Stimulated activated CD8-positive, alpha-beta memory T cell treated with anti-CD3 and anti-CD28 coated beads, Interleukin-12 subunit alpha, Interleukin-12 subunit beta, amount 100 ng/mL, for 24 hours (primary cell): Measurements from ENCODE around the gene ARHGAP24.
"Not testable (repeated sequence)": the region's sequence is repeated elsewhere in the genome, so short reads cannot be mapped to it uniquely, and the experiment has no call there.

Source experiments
- DNase-seq: peaks from one replicate; pipeline ENCODE4 v3.0.0-alpha.2; 2020; ENCODE audit errors: extremely low read depth

Gene ARHGAP24

DNA sequence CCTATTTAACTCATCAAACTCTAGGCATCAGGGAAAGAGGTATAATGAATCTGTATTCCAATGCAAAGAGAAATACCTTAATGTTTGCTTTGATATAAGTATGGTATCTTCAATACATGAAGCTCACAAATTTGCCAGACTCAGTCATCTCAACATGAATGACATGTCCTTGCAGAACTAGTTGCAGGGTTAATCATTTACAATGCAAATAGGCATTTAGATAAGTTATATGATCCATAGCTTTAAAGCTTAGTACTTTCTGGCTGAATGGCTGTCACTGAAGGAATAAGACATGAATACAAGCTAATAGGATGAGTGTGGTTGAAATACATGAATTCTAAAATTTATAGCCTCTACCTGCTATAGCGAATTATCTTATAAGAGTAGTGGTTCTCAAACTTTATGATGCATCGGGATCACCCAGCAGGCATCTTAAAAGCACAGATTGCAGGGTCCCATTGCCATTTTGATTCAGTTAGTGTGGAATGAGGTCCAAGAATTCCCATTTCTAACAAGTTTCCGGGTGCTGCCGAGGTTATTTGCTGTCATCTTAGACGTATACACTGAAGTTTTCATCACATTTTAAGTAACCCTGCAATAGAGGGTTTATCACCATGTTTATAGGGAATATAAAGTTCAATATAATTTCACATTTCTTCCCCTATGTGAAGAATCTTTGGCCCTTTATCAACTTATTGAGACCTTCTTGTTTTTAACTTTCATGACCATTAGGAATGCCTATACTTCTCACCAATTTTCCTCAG lies 439.2 kb downstream of the ARHGAP24 start:
- DNase-seq = no peak

DNA sequence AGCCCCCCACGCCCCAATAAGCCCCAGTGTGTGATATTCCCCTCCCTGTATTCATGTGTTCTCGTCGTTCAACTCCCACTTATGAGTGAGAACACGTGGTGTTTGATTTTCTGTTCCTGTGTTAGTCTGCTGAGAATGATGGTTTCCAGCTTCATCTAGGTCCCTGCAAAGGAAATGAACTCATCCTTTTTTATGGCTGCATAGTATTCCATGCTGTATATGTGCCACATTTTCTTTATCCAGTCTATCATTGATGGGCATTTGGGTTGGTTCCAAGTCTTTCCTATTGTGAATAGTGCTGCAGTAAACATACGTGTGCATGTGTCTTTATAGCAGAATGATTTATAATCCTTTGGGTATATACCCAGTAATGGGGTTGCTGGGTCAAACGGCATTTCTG lies 440.6 kb downstream of the ARHGAP24 start:
- DNase-seq = not testable (repeated sequence)

DNA sequence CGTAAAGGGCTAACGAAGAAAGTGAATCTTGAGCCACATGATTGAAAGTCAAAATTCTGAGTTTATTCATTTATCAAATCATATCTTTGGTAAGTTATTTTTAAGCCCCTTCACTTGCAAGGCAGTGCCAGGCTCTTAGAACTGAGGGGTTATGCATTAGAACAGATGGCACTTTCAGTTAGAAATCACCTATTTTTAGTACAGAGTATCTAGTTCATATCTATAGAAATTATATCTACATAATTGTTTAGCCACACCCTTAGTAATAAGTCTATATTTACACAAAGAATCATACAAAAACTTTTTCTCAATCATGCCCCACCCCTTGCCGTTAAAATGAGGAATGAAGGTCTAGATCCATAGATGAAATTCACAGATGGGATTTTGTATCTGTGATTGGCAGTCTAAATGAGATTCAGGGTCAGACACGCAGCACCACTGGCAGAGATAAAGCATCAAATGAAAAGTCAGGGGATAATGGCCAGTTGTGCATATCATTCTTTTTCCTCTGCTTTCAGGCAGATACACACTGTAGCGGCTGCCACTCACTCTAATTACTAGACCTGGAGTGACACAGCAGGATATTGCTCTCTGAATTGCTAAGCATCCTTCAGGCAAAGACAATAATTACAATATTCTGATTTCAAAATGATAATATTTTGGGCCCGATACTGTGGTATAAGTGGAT lies 444.4 kb downstream of the ARHGAP24 start:
- no peak for DNase-seq

DNA sequence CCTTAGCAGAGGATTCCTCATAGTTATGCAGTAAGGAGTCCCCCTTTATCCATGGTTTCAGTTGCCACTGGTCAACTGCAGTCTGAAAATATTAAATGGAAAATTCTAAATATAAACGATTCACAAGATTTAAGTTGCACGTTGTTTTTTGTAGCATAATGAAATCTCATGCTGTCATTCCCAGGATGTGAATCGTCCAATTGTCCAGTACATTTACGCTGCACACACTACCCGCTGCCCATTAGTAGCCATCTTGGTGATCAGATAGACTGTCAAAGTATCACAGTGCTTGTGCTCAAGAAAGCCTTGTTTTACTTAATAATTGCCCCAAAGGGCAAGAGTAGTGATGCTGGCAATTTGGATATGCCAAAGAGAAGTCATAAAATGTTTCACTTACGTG lies 450.1 kb downstream of the ARHGAP24 start:
- DNase-seq = no peak

DNA sequence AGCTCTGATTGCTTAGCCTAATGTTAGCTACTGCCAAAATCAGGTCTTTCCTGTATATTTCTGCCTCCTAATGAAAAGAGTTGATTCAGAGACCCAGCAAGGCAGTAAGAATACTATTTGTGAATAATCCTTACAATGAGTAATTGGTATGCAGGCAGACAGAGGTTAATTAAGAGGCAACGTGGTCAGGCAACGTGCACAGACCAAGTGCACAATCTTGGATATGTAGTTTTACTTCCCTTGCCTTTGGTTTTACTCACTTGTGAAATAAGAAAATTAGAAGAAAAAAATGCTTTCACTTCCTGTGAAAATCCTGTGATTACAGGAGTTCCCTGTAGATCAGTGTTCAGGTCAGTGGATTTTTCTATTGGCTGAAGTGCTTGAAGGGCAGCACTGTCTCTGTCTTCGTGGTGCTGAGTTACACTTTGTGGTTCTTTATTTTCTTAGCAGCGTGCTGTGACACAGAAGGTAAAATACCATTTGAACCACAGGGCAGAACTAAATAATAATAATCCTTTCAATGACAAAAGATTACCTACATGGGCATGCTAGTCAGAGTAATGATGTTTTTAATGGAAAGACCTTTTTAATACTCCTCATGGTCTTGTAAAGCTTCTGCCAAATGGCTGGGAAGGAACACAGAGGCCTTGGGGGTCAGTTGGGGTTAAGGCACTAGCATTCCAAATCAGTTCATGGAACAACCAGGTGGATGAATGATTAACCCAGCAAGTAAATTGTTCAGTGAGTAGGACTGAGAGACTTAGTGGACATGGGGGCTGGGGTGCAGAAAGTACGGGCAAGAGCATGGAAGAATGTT lies 454.0 kb downstream of the ARHGAP24 start:
- DNase-seq = no peak

DNA sequence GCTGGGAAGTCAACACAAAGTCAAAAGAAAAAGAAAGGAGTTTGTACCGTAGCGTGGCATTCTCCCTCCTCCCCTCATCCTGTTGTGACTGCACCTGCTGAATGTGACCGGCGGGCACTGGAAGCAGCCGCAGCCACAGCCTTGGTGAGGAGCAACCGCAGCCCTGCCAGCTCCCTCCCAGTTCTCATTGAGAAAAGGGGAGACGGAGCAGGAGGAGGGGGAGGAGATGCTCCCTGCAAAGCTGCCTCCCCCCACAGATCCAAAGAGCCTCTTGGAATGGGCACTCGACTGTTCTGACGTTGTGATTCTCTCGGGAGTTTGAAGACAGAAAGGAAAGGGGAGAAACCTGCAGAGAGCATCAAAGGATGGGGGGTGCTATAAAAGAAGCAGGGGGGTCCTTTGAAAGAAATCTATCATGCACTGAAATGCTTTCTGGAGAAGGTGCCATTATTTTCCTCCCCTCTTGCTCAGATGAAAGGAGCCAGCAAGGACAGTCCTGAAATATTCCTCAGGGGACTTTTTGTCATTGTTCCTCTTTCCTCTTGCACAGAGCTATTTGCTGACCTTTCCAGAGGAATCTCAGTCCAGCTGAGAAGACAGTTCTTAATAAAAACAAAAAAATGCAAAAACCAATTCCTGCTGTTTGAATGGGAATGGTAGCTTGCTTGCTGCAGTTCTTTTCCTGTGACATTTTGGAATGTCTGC lies 455.2 kb downstream of the ARHGAP24 start:
- no peak for DNase-seq

DNA sequence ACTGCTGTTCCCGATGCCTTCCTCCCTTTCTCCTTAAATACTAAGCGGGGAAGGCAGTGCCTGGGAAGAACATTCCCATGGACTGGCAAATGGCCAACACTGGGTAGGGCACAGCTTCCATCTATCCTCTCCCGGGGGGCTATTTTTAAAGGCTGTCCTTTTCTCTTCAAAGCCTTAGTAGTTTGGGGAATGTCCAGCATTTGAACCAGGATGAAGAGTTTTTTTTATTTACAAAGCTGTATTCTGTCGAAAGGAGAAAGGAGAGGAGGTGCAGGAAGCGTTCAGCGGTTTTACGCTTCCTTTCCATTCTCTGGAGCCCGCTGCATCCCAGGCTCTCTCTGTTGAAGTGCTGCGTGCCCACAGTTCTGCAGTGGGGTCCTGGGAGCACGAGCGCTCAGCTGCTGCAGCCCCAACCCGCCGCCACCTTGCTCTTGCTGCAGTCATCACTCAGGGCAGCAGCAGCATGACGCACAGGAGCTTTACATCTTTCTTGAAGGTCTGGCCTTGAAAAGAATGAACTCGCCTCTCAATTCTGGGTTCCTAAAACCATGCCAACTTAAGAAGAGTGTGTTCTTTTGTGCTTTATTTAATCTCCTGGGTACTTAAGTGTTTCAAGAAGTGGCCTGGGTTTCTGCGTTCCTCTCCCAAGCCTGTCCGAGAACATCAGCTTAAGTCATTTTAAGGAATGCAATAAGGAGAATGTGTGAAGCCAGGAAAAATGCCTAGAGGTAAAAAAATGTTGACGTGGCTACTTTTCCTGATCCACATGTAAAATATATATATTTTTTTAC lies 457.7 kb downstream of the ARHGAP24 start:
- no peak for DNase-seq

DNA sequence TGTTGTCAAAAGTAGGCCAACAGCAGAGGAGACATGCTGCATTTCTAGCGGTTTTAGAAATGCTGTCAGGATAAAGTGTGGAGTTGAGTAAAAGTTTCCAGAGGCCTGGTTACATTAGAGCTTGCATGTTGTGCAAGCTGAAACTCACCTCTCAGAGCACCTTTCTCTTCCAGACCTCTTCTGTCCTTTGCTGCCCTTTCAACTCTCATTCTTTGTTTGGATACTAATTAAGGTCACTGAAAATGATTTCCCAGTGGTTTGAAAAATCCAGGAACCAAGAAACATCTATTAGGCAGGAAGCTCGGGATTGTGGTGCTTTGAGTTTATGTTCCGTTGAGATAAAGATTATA lies 458.3 kb downstream of the ARHGAP24 start:
- no peak for DNase-seq

DNA sequence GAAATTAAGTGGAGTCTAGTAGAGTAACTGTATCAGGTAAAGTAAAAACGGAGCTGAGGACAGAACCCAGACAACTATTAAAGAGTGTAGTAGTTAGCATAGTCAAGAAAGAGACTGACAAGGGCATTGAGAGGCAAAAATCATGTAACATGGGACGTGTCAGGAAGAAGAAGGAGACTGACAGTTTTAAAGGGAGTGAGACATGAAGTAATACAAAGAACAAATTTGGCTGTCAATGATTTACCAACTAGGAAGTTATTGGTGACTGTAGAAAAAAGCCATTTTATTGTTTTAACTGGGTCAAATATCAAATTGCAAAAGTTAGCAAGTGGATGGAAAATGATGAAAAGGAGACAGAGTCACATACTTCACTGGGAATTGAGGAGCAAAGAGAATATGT lies 462.6 kb downstream of the ARHGAP24 start:
- no peak for DNase-seq

DNA sequence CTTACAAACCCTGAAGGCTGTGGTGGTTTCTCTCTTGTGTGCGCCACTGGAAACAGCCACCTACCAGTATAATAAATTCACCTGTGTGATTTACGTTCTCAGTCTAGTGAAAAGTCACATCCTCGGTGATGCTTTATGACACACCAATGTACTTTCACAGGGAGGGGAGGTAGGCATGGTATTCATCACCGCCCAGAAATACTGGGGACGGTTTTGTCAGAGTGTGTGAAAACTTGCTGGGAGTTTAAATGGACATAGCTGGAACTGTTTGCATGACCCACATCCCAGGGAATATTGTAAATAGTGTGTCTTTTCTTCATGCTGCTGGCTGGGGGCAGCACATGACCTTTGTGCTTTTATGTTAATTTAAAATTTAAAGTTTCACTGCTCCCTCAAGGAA lies 463.1 kb downstream of the ARHGAP24 start:
- DNase-seq = no peak

DNA sequence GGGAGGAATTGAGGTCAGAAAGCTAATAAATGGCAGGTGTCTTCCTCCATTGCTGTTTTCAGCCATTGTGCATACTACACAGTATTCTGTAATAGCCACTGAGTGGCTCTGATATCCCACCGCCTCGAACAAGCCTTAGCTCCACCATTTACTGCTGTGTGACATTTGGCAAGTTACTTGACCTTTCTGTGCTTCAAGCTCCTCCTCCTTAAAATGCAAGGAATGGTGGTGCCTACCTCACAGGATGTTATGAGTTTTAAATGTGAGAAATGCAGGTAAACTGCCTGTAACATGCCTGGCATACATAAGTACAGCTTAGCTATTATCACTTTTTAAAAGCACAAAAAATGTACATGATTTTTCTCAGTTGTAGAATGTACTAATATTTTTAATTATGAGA lies 464.0 kb downstream of the ARHGAP24 start:
- no peak for DNase-seq

DNA sequence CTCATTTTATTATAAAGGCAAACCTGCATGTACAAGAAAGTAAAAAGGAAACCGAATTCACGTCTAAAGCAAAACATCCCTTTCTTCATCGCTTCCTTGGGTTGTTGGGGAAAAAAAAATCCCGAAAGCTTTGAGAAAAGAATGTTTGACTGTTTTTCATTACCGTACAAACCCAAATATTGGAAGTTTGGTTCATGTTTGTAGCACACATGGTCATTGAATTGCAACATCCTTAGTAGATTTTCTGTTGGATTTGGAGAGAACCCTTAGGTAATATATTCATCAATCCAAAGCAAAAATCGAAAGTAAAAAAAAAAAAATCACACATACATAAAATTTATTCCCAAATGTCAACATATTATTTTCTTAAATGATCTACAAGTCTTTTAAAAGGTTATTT lies 464.6 kb downstream of the ARHGAP24 start:
- no peak for DNase-seq

DNA sequence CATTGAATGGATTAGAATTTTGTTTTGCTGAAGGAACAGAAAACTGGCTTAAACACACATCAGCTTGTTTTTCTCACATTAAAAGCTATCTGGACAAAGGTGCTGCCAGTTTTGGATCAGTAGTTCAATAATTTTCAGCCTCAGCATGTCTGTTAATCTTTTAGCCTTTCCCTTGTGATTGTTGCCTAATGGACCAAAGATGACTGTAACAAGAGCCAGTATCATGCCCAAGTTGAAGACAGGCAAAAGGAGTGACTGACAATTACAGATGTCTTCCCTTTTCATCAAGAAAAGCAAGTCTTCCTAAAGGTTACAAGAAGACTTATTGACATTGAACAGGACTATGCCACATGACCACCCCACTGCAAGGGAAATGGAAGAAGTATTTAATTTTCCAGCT lies 465.2 kb downstream of the ARHGAP24 start:
- DNase-seq = no peak

DNA sequence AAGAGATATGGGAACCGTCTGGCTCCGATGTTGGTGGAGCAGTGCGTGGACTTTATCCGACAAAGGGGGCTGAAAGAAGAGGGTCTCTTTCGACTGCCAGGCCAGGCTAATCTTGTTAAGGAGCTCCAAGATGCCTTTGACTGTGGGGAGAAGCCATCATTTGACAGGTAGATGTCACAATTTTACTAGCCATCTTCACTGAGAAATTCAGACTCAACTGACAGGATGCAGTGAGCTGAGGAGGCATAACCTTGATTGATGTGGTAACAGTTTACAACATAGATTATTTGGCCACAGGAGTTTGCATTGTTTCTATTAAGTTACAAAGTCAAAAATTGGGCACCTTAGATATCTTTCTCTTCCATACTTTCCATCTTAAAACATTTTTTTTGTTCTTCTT lies 467.2 kb downstream of the ARHGAP24 start:
- DNase-seq = no peak

DNA sequence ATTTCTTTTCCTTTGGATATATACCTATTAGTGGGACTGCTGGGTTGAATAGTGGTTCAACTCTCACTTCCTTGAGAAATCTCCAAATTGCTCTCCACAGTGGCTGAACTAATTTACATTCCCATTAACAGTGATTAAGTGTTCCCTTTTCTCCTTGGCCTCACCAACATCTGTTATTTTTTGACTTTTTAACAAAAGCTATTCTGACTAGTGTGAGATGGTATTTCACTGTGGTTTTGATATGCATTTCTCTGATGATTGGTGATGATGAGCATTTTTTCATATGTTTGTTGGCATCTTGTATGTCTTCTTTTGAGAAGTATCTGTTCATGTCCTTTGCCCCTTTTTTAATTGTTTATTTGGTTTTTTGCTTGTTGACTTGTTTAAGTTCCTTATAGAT lies 471.9 kb downstream of the ARHGAP24 start:
- DNase-seq = no peak

DNA sequence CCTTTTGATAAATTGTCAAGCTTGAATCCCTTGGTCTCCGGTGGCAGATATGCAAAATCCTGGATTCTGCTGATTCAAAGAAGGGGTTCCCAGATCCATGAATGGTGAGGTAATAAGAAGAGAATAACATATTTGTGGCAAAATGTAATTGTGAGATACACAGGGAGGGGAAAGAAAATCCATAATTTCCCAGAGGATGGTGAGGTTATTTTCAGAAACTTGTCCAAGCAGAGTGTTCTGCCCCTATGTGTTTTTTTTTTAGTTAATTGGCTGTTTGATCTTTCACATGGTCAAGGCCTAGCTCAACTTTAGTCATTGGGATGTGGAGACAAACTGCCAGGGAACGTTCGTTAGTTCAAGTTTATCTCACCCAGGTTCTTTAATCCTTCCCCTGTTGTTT lies 476.1 kb downstream of the ARHGAP24 start:
- no peak for DNase-seq

DNA sequence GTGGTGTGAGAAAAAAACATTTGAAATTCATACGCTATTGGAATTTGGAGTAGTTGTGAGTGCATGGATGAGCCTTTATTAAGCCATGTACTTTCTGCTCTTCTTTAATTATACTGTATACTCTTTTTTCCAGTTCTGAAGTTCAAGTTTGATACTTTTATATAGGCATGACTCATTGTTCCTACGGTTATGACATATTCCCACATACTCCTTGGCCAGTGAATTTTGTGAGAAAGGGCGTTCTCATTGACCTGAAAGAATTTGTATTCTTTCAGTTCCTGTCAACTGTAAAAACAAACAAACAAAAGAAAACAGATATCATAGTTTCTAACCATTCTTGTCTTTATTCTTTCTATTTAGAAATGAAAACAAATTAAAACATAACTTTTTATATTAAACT lies 477.6 kb downstream of the ARHGAP24 start:
- DNase-seq = no peak

DNA sequence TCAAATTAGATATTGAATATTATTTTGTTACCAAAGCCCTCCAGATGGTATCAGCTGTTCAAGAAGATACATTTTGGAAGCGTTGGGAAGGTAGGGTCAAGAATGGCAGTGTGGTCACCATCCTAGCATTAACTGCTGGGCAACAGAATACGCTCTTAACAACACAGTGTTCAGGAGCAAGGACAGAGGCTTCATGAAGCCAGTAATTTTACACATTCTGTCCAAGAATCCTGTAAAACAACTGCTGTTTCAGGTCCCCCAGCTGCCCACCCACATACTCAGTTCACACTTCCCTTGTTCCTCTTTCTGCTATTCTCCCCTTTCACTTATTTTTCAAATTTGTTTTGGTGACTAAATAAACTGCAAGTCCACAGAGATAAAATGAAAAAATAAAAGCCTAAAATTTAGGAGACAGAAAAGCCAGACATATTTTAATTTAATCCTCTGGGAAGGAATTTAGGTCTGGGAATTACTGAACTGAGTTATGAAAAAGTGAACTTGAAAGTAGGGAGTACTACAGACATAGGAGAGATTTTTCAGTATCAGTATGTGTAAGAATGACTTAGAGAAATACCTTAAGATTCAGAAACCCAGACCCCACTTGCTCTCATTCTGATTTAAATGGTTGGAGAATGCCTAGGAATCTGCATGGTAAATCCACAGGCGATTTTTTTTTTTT lies 478.2 kb downstream of the ARHGAP24 start:
- no peak for DNase-seq

DNA sequence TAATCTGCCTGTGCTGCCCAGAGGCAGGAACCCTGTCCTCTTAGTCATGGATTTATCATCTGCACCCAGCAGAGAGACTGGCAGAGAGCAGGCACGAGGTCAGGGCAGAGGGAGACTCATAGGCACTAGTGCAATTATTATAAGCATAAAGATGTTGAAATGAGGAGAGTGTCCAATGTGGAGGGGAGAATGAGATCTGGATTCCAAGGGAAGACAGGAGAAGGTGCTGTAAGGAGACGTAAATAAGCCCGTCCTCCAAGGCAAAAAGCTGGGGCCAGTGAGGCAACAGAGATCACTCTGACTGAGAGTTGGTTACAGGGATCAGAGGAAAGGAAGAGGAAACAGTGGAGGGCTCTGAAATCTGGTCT lies 478.7 kb downstream of the ARHGAP24 start:
- no peak for DNase-seq

DNA sequence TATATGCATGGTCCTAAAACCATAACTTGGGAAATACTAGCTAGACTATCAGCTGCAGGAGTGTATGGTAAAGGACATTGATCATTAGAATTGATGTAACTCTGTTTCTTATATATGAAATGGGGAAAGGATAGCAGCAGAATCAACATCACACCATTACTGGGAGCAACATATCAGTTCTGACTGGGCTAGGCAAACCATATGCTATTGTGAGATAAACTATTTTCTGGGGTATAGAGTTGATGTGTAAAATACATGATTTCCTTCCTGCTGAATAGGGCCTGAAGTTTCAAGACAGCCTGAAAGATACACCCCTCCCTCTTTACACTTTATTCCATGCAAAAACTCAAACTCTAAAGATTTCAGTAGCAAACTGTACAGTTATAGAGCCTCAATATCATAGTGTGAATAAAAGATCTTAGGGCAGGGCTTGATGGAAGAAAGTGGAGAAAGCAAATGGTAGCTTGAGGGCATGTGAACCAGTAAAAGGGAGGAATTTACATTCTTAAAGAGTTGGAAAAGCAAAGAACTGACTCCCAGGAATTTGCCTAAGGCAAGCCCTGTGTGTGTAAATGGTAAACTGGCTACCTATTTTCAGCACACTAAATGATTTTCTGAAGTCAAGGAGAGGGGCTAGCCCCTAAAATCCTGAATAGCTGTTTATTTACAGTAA lies 480.8 kb downstream of the ARHGAP24 start:
- DNase-seq = no peak
